A673 (cell line): ENCODE measurements around the gene CAPN2. TPM values are rescaled to one million over a fixed set of nuclear protein-coding genes. Genes with fewer than 3 reads are reported as not detected.

ENCODE experiments used
- BruUV-seq: library from RNA; stranded (reverse); fragments of 400-500 nt; replicated peaks from 2 replicates; lab custom pipeline; 2021; lab: Mats Ljungman, UMichigan
- CTCF ChIA-PET: fragments of 300-600 bp; sonication (Branson Sonifier 250); formaldehyde crosslinking; loops from one replicate; lab custom pipeline; 2022; ENCODE audit warnings: antibody characterized with exemption; lab: Charles Lee
- POLR2A ChIA-PET: fragments of 300-600 bp; sonication (Branson Sonifier 250); formaldehyde crosslinking; loops from one replicate; lab custom pipeline; 2022; ENCODE audit warnings: antibody characterized with exemption; ENCODE audit not compliant: low non-redundant PET; lab: Charles Lee
- DNase-seq: peaks from one replicate; pipeline ENCODE4 v3.0.0-alpha.2; 2015; ENCODE audit warnings: low spot score
- H3K27ac ChIP-seq: fragments of 200-600 bp; sonication (generic); 2 replicates; pipeline ENCODE4 v1.5.1; 2016; ENCODE audit warnings: mixed run types, low read depth, mild to moderate bottlenecking, mixed read lengths, antibody characterized with exemption, low read length; ENCODE audit not compliant: poor library complexity, severe bottlenecking
- H3K27me3 ChIP-seq: fragments of 200-600 bp; sonication (generic); replicated peaks from 2 replicates; pipeline ENCODE4 v1.6.1; 2017; ENCODE audit warnings: mixed run types, low read depth, mild to moderate bottlenecking, mixed read lengths, antibody characterized with exemption, low read length; ENCODE audit not compliant: insufficient read depth, poor library complexity
- H3K36me3 ChIP-seq: fragments of 200-600 bp; sonication (generic); 2 replicates; pipeline ENCODE4 v1.6.1; 2016; ENCODE audit warnings: mixed run types, mild to moderate bottlenecking, mixed read lengths, antibody characterized with exemption, low read length; ENCODE audit not compliant: insufficient read depth, poor library complexity, severe bottlenecking
- H3K4me1 ChIP-seq: fragments of 200-600 bp; sonication (generic); 2 replicates; pipeline ENCODE4 v1.6.1; 2017; ENCODE audit warnings: mixed run types, mild to moderate bottlenecking, mixed read lengths, antibody characterized with exemption, low read length; ENCODE audit not compliant: insufficient read depth, poor library complexity, severe bottlenecking
- H3K4me3 ChIP-seq: fragments of 200-600 bp; sonication (generic); 2 replicates; pipeline ENCODE4 v1.5.1; 2016; ENCODE audit warnings: low read depth, mixed run types, mild to moderate bottlenecking, mixed read lengths, low read length; ENCODE audit not compliant: poor library complexity, severe bottlenecking
- H3K9me3 ChIP-seq: fragments of 200-600 bp; sonication (generic); 2 replicates; pipeline ENCODE4 v1.6.1; 2016; ENCODE audit warnings: mixed run types, low read depth, mild to moderate bottlenecking, mixed read lengths, antibody characterized with exemption, low read length; ENCODE audit not compliant: poor library complexity, severe bottlenecking
- CTCF ChIP-seq: fragments of 300-800, 200-600 bp; sonication (generic); conservative IDR thresholded peaks from 2 replicates; pipeline ENCODE4 v1.5.1; 2017; ENCODE audit warnings: low read depth, mild to moderate bottlenecking, antibody characterized with exemption, low read length, moderate library complexity, mixed read lengths
- EZH2 ChIP-seq: fragments of 200-600 bp; sonication (generic); IDR thresholded peaks from 2 replicates; pipeline ENCODE4 v1.6.1; 2017; ENCODE audit warnings: borderline replicate concordance, low read depth, mild to moderate bottlenecking, mixed read lengths, antibody characterized with exemption, low read length; ENCODE audit not compliant: poor library complexity, severe bottlenecking
- intact Hi-C: fragments of 100-400 bp; cut with micrococcal nuclease; formaldehyde crosslinking; loops from one replicate; pipeline ENCODE4 v1.10.0; 2022; ENCODE audit not compliant: unreplicated experiment
- total RNA-seq: library from RNA; stranded (reverse); gene quantifications from 2 replicates; pipeline ENCODE4 v1.2.3, GENCODE V29; 2021

The CAPN2 gene
- total RNA-seq, 1 experiment from 2014 or later: 137 TPM

- TF ChIP-seq CTCF (no peak), EZH2 (no peak)
- no peaks in the 10 kb centered on the region for H3K9me3 ChIP-seq
- H3K27ac ChIP-seq: no peak overlapping the region
- intact Hi-C loops: loop anchor here (5.0 kb wide), 3 partner anchors 411 to 1226 kb away; no protein-coding TSS in a partner anchor
- H3K36me3 ChIP-seq: no peaks in the 10 kb centered on the region
- BruUV-seq: no TSS peak
- H3K4me1 ChIP-seq: peaks cover 4% of the 10 kb centered on the region
- POLR2A ChIA-PET: no interaction called here
- no peak overlapping the region for H3K4me3 ChIP-seq
- no peaks in the 10 kb centered on the region for H3K27me3 ChIP-seq
- DNase-seq: no peak
- CTCF ChIA-PET: interaction anchor here (0.6 kb wide), 2 partner anchors 155 to 162 kb away, joined by 3 to 5 read pairs; no protein-coding TSS in a partner anchor
Measured at GRCh38 chr1:223695941-223696340, 16.4 kb upstream of the CAPN2 start.

GRCh38 chr1:223700388-223700918 is 11.9 kb upstream of the CAPN2 start:
- no peak for DNase-seq
- H3K4me1 ChIP-seq: peaks cover 20% of the 10 kb centered on the region
- CTCF ChIA-PET: interaction anchor here (1.1 kb wide), 1 partner anchor 49 kb away, joined by 4 read pairs; no protein-coding TSS in a partner anchor

GRCh38 chr1:223700942-223701637 is 11.2 kb upstream of the CAPN2 start:
- H3K4me1 ChIP-seq: peaks cover 26% of the 10 kb centered on the region
- POLR2A ChIA-PET: no interaction called here

More at GRCh38 chr1:223700388-223700918, 11.9 kb upstream of the CAPN2 start:
- Histone ChIP-seq H3K36me3 (no peaks in the 10 kb centered on the region), H3K27me3 (no peaks in the 10 kb centered on the region), H3K4me3 (no peak overlapping the region), H3K9me3 (no peaks in the 10 kb centered on the region), H3K27ac (peak overlapping the region; percentile 70)
- POLR2A ChIA-PET: no interaction called here
- TF ChIP-seq CTCF (no peak), EZH2 (no peak)
- no TSS peak for BruUV-seq
- intact Hi-C loops: no loop called here

More at GRCh38 chr1:223700942-223701637, 11.2 kb upstream of the CAPN2 start:
- intact Hi-C loops: no loop called here
- BruUV-seq: no TSS peak
- Histone ChIP-seq H3K27ac (peak overlapping the region; percentile 70), H3K4me3 (no peak overlapping the region), H3K27me3 (no peaks in the 10 kb centered on the region), H3K36me3 (no peaks in the 10 kb centered on the region), H3K9me3 (no peaks in the 10 kb centered on the region)
- CTCF ChIA-PET: interaction anchor here (0.6 to 1.1 kb wide), 2 partner anchors 48 to 195 kb away, joined by 4 to 5 read pairs; no protein-coding TSS in a partner anchor
- DNase-seq: peak; percentile 76
- TF ChIP-seq CTCF (no peak), EZH2 (no peak)
